ENCODE measurements around the gene TMEM89.

TMEM89 gene

GRCh38 chr3:48633743-48634142 is 12.2 kb upstream of the TMEM89 start:
- peaks cover 48% of the 10 kb centered on the region for H3K36me3 ChIP-seq
- H3K4me1 ChIP-seq (ENCODE audit: control insufficient read depth in 1 of 2, insufficient read depth in 1 of 2, low read depth in 1 of 2, low read length in 1 of 2): peaks cover 33 to 36% of the 10 kb centered on the region in 2 experiments
- H3K27ac ChIP-seq: no peak overlapping the region
- no peak for TF ChIP-seq CTCF (IDR thresholded peaks at IDR 0.05)
- H3K4me3 ChIP-seq (ENCODE audit: low read depth in 1 of 2, low read length in 1 of 2): no peak overlapping the region
- H3K27me3 ChIP-seq: no peaks in the 10 kb centered on the region
- no peaks in the 10 kb centered on the region for H3K9me3 ChIP-seq

GRCh38 chr3:48633256-48633655 is 11.7 kb upstream of the TMEM89 start:
- peaks cover 53% of the 10 kb centered on the region for H3K36me3 ChIP-seq
- peaks cover 33 to 36% of the 10 kb centered on the region in 2 experiments for H3K4me1 ChIP-seq (ENCODE audit: control insufficient read depth in 1 of 2, insufficient read depth in 1 of 2, low read depth in 1 of 2, low read length in 1 of 2)
- H3K27me3 ChIP-seq: no peaks in the 10 kb centered on the region
- TF ChIP-seq CTCF (IDR thresholded peaks at IDR 0.05): no peak
- no peak overlapping the region for H3K4me3 ChIP-seq (ENCODE audit: low read depth in 1 of 2, low read length in 1 of 2)
- H3K9me3 ChIP-seq: no peaks in the 10 kb centered on the region
- no peak overlapping the region for H3K27ac ChIP-seq

- Histone ChIP-seq H3K4me3 (ENCODE audit: low read depth in 1 of 2, low read length in 1 of 2) (no peak overlapping the region), H3K27me3 (no peaks in the 10 kb centered on the region), H3K4me1 (ENCODE audit: control insufficient read depth in 1 of 2, insufficient read depth in 1 of 2, low read depth in 1 of 2, low read length in 1 of 2) (peaks cover 33 to 36% of the 10 kb centered on the region in 2 experiments), H3K27ac (no peak overlapping the region), H3K36me3 (peaks cover 68% of the 10 kb centered on the region), H3K9me3 (no peaks in the 10 kb centered on the region)
- TF ChIP-seq CTCF (IDR thresholded peaks at IDR 0.05): no peak
Observed at GRCh38 chr3:48631516-48632448, 10.2 kb upstream of the TMEM89 start.

GRCh38 chr3:48630833-48631232 is 9.3 kb upstream of the TMEM89 start:
- no peaks in the 10 kb centered on the region for H3K27me3 ChIP-seq
- peaks cover 78% of the 10 kb centered on the region for H3K36me3 ChIP-seq
- H3K4me1 ChIP-seq (ENCODE audit: control insufficient read depth in 1 of 2, insufficient read depth in 1 of 2, low read depth in 1 of 2, low read length in 1 of 2): peaks cover 26 to 29% of the 10 kb centered on the region in 2 experiments
- H3K9me3 ChIP-seq: no peaks in the 10 kb centered on the region
- H3K27ac ChIP-seq: no peak overlapping the region
- no peak for TF ChIP-seq CTCF (IDR thresholded peaks at IDR 0.05)
- no peak overlapping the region for H3K4me3 ChIP-seq (ENCODE audit: low read depth in 1 of 2, low read length in 1 of 2)

GRCh38 chr3:48630407-48630806 is 8.8 kb upstream of the TMEM89 start:
- H3K36me3 ChIP-seq: peaks cover 82% of the 10 kb centered on the region
- H3K4me3 ChIP-seq (ENCODE audit: low read depth in 1 of 2, low read length in 1 of 2): no peak overlapping the region

More at GRCh38 chr3:48630407-48630806, 8.8 kb upstream of the TMEM89 start:
- H3K27ac ChIP-seq: no peak overlapping the region
- H3K9me3 ChIP-seq: no peaks in the 10 kb centered on the region
- TF ChIP-seq CTCF (IDR thresholded peaks at IDR 0.05): no peak
- H3K4me1 ChIP-seq (ENCODE audit: control insufficient read depth in 1 of 2, insufficient read depth in 1 of 2, low read depth in 1 of 2, low read length in 1 of 2): peaks cover 22 to 25% of the 10 kb centered on the region in 2 experiments
- H3K27me3 ChIP-seq: no peaks in the 10 kb centered on the region

Data from neutrophil (primary cell).